Stimulated activated CD8-positive, alpha-beta memory T cell treated with anti-CD3 and anti-CD28 coated beads, Interleukin-15, amount 100 ng/mL, for 24 hours (primary cell): ENCODE results near the gene DHRS4L2.
A peak's percentile ranks its signal among the peaks of the same experiment; 100 is the strongest.
"Not testable (repeated sequence)": the region's sequence is repeated elsewhere in the genome, so short reads cannot be mapped to it uniquely, and the experiment has no call there.

Experiments used
- DNase-seq: peaks from one replicate; pipeline ENCODE4 v3.0.0-alpha.2; 2020; ENCODE audit warnings: low read depth

The DHRS4L2 gene

DNA sequence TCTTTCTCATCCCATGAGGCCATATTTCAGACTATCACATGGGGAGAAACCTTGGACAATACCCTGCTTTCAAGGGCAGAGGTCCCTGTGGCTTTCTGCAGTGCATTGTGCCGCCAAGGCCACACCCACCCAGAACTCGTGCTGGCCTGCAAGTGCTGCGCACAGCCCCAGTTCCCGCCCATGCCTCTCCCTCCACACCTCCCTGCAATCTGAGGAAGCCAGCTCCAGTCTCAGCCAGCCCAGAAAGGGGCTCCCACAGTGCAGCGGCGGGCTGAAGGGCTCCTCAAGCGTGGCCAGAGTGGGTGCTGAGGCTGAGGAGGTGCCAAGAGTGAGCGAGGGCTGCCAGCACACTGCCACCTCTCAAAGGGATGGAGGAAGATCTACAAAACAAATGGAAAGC lies 15.6 kb upstream of the DHRS4L2 start:
- not testable (repeated sequence) for DNase-seq

DNA sequence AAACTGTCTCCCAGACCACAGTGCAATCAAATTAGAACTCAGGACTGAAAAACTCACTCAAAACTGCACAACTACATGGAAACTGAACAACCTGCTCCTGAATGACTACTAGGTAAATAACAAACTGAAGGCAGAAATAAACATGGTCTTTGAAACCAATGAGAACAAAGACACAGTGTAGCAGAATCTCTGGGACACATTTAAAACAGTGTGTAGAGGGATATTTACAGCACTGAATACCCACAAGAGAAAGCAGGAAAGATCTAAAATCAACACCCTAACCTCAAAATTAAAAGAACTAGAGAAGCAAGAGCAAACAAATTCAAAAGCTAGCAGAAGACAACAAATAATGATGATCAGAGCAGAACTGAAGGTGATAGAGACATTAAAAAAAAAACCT lies 14.7 kb upstream of the DHRS4L2 start:
- not testable (repeated sequence) for DNase-seq

DNA sequence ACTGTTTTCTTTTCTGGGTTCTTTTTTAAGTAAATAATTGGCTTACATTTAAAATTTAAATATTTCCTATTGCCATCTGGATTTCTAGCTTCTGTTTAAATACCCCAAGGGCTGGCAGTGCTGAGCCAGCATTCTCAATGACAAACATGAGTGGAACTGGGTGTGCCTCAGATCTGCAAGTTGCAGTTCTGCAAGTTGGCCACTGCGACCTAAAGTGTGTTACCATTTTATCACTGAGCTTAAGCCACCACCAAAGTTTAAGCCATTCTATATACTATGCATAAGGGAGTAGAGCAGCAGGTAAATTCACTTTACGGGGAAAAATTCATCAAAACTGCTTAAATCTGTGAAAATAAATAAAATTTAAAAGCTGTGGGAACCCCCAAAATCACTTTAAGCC lies 11.5 kb upstream of the DHRS4L2 start:
- not testable (repeated sequence) for DNase-seq

DNA sequence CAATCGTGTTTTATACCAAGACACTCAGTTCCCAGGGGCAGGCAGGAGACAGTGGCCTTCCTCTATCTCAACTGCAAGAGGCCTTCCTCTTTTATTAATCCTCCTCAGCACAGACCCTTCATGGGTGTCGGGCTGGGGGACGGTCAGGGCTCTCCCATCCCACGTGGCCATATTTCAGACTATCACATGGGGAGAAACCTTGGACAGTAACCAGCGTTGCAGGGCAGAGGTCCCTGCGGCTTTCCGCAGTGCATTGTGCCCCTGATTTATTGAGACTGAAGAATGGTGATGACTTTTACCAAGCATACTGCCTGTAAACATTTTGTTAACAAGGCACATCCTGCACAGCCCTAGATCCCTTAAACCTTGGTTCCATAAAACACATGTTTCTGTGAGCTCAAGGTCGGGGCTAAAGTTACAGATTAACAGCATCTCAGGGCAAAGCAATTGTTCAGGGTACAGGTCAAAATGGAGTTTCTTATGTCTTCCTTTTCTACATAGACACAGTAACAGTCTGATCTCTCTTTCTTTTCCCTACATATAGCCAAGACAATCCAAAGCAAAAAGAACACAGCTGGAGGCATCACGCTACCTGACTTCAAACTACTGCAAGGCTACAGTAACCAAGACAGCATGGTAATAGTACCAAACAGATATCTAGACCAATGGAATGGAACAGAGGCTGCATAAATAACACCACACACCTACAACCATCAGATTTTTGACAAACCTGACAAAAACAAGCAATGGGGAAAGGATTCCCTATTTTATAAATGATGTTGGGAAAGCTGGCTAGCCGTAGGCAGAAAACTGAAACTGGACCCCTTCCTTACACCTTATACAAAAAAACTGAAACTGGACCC lies 6.5 kb upstream of the DHRS4L2 start:
- not testable (repeated sequence) for DNase-seq

DNA sequence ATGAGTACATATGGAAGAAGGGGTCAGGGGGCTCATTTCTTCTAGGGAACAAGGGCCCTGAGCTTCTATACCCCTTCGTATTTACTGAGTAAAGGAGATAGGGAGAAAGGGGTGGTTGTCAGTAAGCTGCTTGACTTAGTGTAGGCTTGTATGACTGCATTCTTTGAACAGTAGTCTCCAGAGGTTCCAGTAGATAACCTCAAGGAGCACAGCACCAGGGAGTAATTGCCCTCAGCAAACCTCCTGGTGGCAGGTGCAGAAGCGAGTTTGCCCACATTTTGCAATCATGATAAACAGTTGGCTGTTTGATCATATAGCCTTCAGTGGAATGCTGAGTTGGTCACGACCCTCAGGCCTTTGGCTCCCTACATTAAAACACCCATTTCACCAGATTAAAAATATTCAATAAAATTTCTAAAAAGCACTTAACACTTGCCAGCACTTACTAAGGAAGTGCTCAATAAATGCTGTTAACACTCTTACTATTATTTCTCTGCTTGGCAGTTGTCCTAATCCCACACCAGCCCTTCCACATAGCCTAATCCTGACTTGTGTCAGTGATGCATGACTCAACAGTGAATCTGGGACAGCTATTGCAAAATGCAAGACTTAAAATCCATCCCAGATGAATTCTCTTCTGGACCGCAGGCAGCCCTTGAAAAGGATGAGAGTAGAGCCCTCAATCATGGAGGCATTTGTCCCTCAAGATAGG lies 3.7 kb upstream of the DHRS4L2 start:
- no peak for DNase-seq

DNA sequence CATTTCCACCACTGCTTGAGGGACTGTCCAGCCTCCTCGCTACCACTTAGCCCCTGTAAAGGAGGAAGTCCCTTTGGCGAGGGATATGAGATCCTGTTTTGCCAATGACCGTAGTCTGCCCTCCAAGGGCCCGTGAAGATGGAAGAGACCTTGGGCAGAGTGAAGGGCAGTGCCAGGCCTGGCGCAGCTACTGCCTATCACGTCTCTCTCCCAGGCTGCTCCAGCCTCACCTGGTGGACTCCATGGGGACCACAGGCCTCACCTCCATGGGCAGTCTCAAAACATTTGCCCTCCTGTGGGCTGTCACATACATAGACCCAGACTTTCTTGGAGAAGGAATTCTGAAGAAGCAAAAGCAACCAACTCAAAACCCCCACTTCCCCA lies 514 bp upstream of the DHRS4L2 start:
- not testable (repeated sequence) for DNase-seq

DNA sequence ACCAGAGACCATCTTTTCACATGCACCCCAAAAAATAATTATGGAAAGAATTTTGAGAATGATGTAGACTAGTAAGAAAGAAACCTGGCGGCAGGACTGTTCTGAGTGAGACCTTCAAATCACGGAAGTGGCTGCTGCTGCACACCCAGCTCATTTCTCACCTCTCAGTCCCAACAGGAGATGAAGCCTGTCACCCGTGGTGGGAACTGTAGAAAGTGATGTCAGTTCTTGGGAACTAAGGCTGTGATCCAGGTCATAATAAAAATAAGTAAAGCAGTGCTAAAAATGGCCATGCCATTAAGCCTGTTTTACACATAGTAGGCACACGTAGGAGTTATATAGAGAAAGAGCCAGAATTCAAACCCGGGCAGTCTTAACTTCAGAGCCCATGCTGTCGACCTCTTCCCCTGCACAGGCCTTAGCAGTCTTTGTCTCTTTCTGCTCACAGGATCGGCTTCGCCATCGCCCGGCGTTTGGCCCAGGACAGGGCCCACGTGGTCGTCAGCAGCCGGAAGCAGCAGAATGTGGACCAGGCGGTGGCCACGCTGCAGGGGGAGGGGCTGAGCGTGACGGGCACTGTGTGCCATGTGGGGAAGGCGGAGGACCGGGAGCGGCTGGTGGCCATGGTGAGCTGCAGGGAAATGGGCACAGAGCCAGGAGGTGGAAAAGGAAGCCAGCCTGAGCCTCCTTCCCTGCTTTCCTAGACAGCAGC lies 1.2 kb downstream of the DHRS4L2 start:
- DNase-seq, result not testable (repeated sequence)

DNA sequence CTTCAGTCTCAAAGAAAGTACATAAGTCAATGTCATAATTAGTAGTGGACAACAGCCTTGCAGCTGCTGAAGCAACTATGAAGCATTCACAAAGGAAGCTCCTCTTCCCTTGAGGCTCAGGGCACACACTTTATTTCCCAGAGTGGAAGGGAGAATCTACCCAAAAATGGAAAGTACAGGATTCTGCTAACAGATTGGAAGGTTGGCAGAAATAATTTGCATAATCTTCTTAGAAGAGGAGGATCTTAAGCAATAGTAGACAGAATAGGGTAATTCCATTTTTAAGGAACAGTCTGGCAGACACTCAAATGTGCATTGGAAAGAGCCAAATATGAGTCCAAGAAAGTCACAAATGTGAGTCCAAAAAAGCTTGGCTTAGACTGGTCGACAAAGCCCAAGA lies 2.2 kb downstream of the DHRS4L2 start:
- not testable (repeated sequence) for DNase-seq

DNA sequence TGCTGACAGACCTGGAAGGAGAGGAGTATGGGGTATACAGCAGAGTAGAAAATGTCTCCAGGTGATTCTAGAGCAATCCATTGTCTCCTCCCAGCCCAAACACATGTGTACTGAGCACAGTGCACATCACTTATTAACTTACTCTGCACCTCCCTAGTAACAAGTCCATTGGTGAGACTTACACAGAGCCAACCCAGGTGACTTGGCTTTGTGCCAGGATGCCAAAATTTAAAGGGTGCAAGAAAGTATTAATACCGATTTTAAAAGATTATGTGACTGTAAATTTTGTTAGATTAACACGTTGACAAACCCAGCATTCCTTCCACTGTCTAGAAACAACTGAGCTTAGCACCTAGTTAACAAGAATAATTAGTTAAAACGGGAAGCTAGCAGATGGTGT lies 4.3 kb downstream of the DHRS4L2 start:
- not testable (repeated sequence) for DNase-seq

DNA sequence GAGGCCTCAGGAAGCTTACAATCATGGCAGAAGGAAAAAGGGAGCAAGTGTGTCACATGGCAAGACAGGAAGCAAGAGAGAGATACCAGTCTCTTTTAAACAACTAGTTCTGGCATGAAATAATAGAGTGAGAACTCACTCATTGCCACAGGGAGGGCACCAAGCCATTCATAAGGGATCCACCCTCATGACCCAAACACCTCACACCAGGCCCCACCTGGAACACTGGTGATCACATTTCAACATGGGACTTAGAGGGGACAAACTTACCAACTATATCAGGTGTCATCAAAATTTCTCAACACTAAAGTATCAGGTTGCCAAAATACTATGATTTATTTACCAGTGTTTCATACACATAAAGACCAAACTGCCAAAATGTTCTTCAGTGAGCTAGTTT lies 7.3 kb downstream of the DHRS4L2 start:
- DNase-seq, result not testable (repeated sequence)

DNA sequence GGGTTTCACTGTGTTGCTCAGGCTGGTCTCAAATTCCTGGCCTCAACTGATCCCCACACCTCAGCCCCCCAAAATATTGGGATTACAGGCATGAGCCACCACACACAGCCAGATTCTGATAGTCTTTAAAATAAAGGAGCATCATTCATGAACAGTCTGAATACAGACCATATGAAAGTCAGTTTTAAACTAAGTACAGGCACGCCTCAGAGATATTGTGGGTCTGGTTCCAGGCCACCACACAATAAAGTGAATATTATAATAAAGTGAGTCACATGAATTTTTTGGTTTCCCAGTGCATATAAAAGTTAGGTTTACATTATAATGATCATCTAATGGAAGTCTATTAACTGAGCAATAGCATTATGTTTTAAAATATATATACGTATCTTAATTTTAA lies 8.1 kb downstream of the DHRS4L2 start:
- DNase-seq, result not testable (repeated sequence)

DNA sequence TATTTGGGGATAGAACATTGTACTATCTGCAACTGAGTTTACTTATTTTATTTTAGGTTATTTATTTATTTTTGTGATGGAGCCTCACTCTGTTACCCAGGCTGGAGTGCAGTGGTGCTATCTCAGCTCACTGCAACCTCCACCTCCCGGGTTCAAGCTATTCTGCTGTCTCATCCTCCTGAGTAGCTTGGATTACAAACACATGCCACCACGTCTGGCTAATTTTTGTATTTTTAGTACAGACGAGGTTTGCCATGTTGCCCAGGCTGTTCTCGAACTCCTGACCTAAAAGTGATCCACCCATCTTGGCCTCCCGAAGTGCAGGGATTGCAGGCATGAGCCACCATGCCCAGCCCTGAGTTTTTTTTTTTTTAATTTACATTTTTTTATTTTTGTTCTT lies 10.9 kb downstream of the DHRS4L2 start:
- not testable (repeated sequence) for DNase-seq

DNA sequence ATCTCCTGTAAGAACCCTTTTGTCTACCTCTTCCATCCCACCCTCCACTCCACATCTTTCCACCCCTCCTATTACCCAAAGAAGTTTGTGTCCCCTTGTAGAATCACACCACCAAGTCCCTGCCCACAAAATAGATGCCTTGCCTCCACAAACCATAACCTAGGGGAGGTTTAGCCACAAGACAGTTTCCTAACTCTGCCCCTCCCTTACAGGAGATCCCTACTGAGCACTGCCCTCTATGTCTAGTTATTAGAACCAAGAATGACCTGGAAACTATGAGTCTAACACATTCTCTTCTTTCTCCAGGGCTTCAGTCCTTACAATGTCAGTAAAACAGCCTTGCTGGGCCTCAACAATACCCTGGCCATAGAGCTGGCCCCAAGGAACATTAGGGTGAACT lies 12.3 kb downstream of the DHRS4L2 start:
- DNase-seq, result not testable (repeated sequence)

DNA sequence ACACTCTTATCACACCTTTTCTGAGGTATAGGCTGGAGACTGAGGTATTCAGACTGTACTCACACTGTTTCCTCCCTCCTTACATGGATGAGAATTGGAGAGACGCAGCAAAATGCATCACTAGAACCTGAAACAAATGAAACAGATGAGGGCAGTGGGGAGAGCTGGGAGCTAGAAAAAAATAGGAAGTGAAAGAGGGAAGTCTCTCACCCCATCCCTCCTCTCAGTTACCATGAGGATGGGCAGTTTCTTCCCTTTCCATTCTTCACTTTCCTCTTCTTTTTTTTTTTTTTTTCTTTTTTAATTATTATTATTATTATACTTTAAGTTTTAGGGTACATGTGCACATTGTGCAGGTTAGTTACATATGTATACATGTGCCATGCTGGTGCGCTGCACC lies 12.9 kb downstream of the DHRS4L2 start:
- not testable (repeated sequence) for DNase-seq

DNA sequence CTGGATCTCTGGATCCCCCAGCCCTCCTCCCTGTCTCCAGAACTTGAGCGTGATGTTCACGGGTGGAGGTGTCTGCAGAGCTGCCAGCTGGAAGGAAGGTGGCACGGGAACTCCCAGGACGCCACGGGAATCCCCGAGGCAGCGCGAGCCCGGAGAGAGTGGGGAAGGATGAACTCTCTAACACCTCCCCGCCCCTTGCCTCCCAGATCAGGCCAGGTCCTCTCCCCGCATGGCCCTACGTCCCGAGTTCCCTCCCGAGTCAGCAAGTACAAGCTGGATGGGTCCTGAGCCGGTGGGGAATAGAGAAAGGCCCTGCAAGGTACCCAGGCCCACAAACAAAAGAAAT lies 17.7 kb downstream of the DHRS4L2 start:
- DNase-seq, result not testable (repeated sequence)

DNA sequence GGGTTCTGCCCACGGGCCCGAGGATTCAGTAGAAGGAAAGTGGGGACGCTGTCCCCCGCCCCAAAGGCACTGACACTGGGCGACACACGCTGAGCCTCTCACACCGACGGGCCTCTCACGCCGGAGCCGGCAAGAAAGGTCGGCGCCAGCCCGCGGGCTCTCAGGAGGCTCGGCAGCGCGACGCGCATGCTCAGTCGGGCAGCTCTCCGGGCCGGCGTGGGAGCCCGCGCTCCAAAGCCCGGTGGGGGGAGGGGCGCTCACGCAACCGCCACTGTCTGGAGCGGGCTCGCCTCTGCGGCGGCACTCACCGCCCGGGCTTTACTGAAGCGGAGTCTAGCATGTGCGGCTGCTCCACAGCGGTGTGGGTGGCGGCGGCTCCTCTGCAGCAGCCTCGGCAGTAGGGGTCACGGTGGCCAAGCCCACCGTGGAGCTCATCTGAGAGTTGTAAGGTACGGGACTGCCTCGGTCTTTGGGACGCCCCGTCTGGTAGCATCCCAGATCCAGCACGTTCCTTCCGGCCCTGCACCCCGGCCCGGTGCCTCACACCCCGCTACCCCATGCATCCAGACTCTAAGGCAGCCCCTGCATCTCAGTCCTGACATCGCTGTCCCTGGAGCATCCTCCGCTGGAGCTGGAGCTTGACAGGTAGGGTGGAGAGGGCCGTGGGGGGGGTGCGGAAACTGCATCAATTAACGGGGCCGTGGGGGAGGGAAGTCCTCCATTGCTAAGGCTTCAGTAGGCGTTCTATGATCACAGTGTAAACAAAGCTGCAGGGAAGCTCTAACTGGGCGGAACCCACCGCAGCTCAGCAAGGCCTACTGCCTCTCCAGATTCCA lies 18.3 kb downstream of the DHRS4L2 start:
- DNase-seq, result peak; percentile 34

DNA sequence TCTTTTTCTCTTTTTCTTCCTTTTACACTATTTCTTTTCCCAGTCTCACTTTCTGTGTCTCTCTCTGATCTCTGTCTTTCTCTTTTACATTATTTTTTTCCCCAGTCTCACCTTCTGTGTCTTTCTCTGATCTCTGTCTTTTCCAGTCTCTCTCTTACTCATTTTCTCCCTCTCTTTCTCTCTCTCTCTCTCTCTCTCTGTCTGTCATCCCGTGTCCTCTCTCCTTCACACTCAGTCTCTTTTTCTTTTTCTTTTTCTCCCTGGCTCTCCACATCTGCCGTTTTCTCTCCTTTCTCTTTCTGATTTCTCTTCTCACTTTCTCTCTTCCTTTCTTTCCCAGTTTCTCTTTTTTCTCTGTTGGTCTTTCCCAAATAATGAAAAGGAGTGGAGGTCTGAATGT lies 22.3 kb downstream of the DHRS4L2 start:
- no peak for DNase-seq

DNA sequence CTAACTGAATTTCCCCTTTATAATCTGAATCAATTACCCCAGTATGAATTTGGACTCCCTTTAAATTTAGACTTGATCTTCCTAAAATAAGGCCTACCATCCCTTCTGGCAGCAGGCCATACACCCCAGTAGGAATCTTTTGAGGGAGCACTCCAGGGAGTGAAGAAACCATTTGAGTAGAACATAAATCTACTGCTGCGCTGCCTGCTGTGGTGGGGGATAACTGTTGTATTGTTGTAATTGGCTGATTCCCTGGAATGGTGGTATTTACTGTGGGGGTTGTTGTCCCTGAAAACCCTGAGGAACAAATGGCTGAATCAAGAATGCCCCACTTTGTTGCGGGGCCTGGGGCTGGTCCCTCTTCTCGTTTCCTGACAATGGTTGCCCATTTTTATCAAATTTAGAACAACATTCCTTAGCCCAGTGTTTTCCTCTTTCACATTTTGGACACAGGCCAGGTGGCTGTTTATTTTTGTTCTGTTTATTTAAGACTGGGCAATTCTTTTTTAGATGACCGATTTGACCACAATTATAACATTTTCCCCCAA lies 24.1 kb downstream of the DHRS4L2 start:
- DNase-seq, result not testable (repeated sequence)

DNA sequence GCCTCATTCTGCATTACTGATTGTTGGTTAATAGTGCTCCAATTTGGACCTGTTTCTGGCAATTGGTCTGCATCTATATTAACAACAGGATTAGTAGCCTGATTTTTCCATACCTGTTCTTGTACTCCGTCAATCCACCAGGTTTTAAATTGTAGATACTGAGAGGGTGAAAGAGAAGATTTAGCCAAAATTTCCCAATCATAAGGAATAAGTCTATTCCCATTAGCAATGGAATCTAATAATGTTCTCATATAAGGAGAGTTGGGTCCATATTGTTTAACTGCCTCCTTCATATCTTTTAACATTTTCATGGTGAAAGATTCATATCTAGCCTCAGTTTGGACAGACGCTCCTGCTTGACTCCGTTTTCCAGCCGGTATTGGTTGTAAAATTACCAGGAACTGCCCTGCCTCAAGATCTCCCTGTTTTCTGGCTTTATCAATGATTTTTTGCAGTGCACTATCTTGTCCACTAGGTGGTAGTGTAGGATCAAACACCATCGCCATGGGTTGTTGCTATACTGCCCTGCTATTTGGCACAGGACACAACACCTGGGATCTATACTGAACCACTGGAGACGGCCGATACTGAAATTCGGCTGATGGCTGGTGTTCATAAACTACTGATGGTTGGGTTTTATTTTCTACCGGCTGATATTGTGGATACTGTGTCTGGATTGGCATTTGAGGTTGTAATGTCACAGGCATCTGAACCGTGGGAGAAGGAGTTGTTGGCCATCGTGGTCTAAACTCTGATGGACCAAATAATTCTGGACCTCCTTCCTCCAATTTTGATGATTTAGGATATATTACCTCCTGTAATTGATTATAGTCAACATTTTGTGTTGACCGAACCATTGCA lies 25.2 kb downstream of the DHRS4L2 start:
- no peak for DNase-seq

DNA sequence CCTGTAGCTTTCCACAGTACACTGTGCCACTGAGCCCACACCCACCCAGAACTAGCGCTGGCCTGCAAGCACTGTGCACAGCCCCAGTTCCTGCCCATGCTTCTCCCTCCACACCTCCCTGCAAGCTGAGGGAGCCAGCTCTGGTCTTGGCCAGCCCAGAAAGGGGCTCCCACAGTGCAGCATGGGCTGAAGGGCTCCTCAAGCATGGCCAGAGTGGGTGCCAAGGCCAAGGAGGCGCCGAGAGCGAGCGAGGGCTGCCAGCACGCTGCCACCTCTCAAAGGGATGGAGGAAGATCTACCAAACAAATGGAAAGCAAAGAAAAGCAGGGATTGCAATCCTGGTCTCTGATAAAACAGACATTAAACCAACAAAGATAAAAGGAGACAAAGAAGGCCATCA lies 27.0 kb downstream of the DHRS4L2 start:
- DNase-seq, result not testable (repeated sequence)

DNA sequence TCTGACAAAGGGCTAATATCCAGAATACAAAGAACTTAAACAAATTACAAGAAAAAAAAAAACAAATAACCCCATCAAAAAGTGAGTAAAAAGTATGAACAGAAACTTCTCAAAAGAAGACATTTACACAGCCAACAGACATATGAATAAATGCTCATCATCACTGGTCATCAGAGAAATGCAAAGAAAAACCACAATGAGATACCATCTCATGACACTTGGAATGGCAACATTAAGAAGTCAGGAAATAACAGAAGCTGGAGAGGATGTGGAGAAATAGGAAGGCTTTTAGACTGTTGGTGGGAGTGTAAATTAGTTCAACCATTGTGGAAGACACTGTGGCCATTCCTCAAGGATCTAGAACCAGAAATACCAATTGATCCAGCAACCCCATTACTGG lies 30.2 kb downstream of the DHRS4L2 start:
- not testable (repeated sequence) for DNase-seq
